TTC549 (cell line): ENCODE measurements around the gene FAM53A.
"Not testable (repeated sequence)": the region's sequence is repeated elsewhere in the genome, so short reads cannot be mapped to it uniquely, and the experiment has no call there.

ENCODE experiments used
- FAIRE-seq: peaks from 2 replicates; lab custom pipeline; 2012; peaks lifted over from hg19 to GRCh38; lab: Jason Lieb, UNC

FAM53A gene

DNA sequence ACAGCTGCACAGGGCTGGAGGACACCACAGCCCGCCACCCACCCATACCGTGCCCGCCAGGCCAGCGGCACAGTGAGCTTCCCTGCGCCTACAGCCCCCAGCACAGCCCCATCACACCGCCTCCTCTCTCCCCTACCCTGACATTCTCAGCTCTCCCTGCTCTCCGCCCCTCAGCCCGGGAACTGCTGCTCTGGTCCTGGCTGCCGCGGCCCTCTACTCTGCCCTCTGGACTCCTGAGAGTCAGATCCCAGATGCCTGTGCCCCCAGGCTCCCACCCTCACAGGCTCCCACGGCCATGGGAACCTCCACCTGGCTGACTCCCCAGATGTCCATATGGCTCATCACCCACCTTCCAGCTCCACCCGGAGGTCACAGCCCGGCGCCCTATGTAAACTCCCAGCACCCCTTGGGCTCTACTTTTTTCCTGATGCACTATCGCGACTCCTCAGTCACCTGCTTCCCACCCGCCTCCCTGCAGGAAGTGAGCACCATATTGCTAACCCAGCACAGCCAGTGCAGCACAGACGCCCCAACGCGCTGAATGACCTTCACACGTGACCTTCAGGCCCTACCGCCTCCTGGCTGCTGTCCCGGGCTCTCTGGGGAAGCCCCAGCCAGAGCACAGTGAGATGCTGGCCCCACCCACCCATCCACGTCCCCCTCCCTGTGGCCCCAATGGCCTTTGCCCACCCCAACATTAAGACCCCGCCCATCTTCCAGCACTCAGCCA lies 23.0 kb downstream of the FAM53A start:
- no peak for FAIRE-seq

DNA sequence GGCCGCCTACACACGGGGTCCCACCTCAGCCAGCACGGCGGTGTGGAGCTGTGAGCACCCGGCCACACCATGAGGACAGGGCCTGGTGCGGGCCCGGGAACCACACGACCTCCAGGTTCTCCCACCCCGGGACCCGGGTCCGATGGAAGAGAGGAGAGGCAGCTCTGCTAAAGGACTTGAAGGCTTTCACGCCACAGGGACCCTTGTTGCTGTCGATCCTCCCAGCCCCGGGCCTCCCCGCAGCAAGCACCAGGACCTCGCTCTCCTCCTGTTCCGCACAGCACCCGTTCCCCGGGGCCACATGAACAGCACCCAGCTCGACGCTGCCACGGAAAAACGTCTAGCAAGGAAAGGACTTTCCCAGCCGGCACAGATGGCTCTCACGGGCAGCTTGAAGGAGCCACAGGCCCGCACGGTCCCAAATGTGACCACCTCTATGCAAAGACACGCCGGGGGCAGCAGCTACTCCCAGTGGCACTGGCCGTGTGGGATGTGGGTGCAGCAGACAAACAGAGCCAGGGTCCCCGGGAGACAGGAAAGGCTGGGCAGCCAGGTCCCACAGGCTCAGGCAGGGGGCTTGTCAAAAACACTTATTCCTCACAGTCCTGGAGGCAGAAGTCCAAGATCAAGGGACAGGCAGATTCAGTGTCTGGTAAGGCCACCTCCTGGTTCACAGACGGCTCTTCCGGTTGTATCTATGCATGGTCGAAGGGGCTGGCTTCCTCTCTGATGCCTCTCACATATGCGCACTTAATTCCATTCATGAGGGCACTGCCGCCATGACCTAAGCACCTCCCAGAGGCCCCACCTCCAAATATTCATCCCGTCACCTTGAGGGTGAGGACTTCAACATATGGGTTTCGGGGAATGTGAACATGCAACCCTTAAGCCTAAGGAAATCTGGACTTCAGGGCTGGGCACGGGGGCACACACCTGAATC lies 24.7 kb downstream of the FAM53A start:
- no peak for FAIRE-seq

DNA sequence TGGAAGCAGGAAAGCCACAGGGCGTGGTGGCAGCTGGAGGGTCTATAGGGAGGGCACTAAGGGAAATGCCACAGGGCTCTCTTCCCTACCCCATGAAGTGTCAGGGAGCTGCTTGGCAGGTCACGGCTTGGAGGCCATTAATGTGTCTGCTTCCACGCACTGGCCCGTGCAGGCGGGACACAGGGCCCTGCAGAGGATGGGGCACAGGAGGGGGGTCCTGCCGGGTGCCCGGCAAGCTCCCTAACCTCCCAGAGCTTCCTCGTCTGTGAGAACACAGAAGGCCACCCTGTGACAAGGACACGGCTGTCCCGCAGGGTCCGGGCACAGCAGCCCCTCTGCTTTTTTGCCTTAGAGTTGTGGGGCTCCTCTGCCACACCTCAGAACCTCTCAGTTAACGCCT lies 25.5 kb downstream of the FAM53A start:
- FAIRE-seq, result no peak

DNA sequence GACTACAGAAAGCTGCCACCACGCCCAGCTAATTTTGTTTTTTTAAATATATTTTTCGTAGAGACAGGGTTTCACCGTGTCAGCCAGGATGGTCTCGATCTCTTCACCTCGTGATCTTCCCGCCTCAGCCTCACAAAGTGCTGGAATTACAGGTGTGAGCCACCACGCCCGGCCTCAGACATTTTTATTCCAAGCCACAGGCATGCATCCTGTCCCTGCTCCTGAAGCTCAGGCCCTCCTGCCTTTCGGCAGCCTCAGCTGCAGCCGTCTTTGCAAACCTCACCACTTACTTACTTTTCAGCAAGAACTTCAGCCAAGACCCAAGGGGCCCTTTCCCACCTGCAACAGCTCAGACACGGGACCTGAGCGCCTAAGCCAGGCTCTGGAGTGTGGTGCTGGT lies 26.0 kb downstream of the FAM53A start:
- no peak for FAIRE-seq

DNA sequence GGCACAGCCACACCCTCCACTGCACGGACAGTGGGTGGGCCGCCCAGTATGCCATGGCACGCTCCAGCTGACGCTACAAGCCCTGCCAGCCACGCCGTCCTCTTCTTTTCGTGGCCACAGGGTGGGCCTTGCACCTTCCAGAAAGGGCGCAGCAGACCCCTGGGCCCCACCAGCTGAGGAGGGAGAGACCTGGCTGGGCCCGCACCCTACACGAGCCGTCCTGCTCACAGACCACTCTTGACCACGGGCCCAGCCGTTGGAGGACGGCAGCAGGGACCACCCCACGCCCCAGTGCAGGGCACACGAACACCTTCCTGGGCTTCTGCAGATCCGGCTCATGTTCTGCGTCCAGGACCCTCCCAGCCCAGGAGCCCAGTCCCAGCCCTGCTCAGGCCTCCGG lies 27.1 kb downstream of the FAM53A start:
- no peak for FAIRE-seq

DNA sequence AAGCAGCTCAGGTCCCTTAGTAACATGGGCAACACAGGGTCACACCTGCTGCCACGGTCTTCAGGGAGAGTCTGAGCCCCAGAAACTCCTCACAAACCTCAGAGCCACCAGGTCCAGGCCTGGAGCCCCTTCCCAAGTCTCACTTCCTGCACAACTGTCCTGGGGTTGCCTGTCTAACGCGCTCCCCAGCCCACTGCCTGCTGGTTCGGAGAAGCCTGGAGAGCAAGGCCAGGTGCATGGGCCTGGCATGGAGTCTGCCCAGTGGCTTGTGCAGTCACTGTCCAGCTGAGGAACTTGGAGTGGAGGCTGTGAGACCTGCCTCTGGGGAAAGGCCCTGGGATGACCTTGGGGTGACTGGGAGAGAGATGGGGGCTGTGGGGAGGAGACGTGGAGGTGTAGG lies 28.0 kb downstream of the FAM53A start:
- FAIRE-seq, result no peak

DNA sequence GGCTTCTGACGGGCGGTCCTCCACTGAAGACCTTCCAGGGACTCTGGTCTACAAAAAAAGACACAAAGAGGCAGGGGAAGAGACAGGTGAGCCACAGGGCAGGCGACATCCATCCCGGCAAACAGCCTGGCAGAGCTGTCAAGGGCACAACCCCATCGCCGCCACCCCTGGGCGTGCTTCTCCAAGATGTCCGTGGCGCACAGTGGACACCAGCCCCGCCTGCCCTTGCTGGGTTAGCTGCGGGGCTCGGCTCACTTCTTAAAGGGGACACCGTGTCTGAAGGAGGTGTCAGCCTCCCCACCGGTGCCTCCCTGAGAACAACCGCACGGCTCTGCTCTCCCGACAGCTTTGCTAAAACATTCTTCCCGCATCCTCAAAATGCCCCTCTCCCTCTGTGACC lies 28.4 kb downstream of the FAM53A start:
- FAIRE-seq, result no peak

DNA sequence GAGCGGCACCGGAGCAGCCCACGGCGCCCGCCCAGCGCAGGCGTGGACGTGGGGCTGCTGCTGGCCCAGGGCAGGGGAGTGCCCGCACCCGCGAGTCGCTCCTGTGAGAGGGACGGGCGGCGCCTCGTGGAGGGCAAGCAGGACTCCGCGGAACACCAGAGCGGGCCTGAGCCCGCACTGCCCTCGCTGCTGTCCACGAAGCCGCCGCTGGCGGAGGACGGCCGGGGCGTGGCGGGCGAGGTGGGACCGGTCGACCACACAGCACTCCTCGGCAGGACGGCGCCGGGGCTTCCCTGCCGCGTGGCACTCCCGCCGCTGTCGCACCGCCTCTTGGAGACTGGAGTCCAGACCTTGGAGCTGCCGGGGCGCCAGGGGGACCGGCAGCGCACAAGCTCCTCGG lies 29.0 kb downstream of the FAM53A start:
- FAIRE-seq, result no peak

DNA sequence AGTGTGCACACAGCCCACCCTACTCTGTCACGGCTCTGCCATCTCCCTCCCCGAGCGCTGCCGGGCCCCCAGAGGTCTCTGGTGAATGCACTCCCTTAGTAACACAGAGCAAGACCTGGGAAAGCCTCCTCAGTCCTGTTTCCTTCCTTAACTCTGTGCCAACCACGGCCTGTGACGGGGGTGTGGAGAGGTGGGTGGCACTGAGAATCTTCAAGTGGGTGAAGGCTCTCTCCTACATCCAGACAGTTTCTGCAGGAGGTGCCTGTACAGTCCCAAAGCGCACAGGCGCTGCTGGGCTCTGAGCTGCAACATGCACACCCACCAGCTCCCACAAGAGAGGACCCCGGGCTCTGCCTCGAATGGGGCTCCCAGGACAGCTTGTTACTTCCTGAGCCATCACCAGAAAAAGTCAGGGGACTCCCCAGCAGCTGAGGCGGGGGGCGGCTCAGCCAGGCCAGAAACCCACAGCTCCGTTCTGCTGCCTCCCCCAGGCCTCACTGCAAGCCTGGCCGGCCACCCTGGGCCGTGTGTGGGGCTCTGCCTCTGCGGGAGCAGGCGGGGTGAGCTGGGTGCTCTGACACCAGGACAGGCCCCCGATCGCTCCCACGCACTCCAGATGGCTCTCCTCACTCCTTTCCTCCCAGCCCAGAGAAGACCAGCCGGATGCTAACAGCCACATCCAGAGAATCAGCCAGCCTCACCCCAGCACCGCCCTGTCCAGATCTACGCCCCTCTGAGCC lies 29.7 kb downstream of the FAM53A start:
- FAIRE-seq, result no peak

DNA sequence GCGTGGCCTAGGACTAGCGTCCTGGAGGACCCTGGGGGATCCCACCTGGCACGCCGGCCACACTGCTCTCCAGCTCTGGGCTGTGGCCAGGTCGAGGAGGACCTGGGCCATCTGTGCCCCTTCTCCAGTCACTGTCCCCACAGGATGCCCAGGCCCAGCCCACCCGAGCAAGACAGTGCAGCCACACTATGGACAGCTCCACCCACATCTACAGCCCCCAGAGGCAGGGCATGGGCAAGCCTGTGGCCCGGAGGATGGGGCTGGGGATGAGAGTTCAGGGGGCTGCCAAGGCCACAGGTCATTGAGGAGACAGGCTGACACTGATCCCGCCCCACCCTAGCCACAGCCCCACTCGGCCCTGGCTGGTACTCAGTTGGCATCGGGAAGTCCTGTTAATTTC lies 30.3 kb downstream of the FAM53A start:
- no peak for FAIRE-seq

DNA sequence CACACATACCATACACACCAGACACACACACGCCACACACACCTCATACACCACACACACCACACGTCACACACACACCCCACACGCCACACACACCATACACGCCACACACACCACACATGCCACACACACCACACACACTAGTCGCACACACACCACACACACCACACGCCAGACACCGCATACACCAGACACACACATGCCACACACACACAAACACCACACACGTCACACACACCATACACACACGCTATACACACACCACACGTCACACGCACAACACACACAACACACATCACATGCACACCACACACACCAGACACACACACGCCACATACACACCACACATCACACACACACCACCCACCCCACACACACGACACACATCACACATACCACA lies 32.0 kb downstream of the FAM53A start:
- FAIRE-seq, result no peak

DNA sequence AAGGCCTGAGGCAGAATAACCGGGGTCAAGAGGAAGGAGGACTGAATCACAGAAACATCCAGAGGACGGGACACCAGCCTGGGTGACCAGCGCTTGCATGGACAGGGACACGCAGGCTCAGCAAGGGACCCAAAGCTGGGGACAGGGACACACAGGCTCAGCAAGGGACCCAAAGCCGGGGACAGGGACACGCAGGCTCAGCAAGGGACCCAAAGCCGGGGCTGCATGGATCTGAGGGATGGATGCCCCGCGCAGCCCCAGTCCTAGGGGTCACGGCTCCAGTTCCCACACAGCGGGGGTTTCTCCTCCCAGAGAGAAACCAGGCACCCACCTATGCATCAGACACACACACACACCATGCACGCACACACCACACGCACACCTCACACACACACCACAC lies 32.5 kb downstream of the FAM53A start:
- no peak for FAIRE-seq

DNA sequence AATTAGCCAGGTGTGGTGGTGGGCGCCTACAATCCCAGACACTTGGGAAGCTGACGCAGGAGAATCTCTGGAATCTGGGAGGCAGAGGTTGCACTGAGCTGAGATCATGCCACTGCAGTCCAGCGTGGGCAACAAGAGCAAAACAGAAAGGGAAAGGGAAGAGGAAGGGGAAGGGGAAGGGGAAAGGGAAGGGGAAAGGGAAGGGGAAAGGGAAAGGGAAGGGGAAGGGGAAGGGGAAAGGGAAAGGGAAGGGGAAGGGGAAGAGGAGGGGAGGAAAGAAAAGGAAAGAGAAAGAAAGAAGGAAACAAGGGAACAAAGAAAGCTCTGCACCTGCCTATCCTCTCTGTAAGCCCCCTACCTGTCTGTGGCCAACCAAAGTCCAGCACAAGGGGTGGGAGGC lies 35.2 kb downstream of the FAM53A start:
- FAIRE-seq, result no peak

DNA sequence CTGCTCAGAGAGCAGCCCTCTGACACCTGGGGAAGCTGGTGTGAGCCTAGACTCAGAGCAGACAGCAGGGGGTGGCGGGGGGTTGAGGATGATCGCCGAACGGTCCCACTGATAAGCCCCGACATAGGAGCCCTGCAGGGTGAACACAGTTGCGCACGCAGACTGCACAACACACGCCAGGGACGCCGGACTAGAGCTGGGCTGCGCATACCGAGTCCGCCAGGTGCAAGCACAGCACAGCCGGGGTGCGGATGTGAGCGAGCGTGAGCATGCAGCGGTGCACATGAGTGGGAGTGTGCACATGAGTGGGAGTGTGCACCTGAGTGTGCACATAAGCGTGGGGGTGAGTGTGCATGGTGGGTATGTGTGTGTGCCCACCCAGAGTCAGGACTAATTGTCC lies 36.7 kb downstream of the FAM53A start:
- FAIRE-seq, result no peak

DNA sequence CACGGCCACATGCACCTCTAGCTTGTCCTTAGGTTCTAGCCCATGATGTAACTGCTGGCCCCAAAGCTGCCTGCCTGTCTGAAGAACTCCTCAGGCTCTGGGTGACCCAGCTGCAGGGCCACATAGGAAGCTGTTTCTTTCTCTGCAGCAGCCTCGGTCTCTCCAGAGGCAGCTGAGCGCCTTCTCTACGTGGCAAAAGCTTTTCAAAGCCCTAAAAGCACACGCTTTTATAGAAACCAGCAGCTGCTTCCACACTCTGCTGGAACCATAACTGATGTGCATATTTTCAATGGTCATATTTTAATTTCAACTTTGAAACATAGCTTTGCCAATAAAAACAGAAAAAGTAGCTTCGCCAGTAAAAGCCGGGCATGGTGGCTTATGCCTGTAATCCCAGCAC lies 37.4 kb downstream of the FAM53A start:
- no peak for FAIRE-seq

DNA sequence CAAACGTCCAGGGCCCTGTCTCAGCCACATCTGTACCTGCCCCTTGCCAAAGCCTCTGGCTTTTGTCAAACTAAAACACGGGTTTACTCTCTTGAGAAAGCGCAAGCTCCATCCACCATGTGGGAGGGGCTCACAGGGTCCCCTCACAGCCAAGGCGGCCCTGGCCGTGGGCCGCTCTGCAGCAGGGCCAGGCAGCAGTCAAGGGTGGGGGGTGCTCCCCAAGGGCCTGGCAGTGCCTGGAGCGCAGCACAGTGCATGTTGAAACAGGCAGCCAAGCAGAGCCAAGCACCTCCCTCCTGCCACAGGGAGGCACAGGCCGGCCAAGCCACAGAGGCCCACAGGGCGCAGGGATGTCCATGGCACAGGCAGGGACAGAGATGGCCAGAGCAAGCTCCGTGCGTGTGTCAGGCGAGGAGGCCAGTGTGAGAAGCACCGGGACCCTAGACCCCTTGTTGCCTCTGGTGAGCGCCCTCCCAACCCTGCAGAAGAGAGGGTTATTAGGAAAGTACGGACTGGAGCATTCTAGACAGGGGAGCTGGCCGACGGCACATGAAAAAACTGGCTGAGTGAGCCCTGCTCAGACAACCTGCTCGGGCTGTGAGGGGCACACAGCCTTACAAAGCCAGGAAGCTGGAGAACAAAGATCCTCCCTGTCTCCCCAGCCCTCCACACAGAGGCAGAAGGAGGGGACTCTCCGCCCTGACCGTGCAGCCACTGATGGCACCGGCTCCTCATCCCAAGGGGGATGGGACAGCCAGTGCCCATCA lies 39.0 kb downstream of the FAM53A start:
- FAIRE-seq, result no peak

DNA sequence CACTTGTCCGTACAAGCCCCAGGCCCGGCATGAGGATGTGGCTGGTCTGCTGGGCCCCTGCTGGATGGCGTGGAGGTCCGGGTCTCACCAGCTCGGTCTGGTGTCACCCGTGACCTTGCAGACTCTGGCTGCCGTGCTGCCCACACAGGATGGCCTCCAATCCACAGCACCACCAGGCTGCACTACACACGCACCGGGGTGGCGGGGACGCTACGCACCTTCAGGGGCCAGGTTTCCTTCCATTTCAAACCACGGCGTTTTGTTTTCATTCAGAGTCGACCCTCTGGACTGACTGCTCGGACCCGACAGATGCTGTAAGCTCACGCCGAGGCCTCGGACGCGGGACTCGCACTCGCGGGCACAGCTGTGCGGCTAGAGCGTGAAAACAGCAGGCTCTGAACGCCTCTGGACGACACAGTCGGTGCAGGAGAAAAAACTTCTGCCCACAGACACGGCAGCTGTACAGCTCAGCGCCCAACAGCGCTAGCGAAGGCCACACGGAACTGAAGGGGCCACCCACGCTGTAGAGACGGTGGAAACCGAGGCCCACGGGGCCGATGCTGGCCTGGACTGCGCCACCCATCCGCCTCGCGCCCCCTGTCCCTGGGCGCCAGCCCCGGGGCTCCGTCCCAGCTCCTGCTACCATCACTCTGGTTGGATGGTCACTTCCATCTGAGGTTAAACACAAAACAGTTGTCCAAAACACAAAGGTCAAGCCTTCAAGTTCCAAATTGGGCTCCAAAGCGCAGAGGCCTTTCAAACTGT lies 40.0 kb downstream of the FAM53A start:
- no peak for FAIRE-seq

DNA sequence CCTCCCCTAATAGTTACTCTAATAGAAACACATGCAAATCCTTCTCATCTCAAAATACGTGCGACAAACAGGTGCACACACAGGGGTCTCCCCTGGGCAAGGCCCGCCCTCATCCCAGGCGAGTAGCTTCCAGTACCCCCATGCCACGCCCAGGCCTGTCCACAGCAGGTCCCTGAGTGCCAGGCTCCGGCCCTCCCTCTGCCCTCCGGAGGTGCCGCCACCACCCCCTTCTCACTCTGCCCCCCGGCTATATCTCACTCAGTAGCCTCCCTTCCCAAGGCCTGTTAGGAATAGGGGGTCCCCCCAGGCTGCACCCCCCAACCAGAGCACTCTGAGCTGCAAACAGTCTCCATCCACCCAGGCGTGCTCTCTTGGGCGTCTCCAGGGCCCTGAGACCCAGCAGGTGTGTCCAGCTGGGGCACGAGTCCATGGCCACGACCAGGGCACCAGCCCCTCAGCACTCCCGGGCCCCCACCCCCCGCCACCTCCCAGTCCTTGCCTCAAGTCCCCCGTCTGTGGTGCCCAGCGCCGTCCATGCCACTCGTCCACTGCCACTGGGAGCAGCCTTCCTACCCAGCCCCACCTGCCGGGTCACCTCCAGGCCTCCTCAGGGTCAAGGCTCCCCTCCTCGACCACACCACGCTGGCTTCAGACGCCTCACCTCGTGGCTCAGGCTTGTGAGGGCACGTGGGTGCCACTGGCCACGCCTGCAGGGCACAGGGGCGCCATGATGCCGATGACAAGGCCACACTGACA lies 41.7 kb downstream of the FAM53A start:
- FAIRE-seq, result no peak

DNA sequence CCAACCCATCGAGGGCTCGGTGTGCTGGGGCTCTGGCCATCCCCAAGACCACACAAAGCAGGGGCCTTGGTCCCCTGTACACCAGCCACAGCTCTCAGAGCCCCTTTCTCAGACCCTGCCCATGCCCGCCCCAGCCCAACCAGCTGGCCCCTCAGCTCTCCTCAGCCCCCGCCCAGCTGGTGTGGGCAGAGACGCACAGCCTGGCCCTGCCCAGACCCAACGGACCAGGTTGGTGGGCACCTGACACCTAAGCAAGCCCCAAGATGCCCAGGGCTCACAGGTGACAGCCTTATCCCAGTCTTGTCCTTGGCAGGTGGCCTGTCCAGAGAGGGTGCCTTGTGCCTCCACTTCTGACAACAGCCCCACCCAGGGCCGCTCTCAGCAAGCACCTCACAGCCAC lies 42.4 kb downstream of the FAM53A start:
- FAIRE-seq, result no peak

DNA sequence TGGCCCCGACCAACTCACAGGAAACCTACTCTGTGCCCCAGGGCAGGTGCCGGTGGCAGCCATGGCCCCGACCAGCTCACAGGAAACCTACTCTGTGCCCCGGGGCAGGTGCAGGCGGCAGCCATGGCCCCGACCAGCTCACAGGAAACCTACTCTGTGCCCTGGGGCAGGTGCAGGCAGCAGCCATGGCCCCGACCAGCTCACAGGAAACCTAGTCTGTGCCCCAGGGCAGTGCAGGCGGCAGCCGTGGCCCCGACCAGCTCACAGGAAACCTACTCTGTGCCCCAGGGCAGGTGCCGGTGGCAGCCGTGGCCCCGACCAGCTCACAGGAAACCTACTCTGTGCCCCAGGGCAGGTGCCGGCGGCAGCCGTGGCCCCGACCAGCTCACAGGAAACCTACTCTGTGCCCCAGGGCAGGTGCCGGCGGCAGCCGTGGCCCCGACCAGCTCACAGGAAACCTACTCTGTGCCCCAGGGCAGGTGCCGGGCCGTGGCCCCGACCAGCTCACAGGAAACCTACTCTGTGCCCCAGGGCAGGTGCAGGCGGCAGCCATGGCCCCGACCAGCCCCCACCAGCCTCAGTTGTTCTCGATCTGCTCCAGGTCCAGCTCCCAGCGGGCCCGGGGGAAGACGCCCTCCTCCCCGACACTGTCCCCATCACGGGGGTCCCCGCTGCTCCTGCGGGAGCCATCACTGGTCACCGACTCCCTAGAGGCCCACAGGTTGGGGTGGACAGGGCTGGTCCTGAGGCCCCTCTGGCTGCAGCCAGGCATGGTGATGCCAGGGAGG lies 43.2 kb downstream of the FAM53A start:
- FAIRE-seq, result not testable (repeated sequence)
